ENCODE measurements around the gene HPSE2.

DNA sequence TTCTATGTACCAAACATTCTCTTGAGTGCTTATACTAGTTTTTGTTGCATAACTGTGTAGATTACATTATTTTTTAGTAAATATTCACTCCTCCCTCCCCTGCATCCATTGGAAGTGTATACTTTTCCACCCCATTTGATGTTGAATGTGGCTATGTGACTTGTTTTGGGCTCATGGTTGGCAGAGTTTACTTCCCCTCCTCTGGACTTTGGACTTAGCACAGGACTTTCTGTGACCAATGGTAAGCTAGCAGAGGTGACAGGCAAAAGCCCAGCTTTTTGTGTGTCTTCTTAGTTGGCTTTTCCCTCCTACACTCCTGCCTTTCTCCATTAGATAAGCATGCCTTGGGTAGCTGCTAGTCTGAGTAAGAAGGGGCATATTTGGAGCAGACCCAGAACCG, 353.9 kb downstream of the HPSE2 start:
- TF ChIP-seq KDM1A (IDR thresholded peaks at IDR 0.05; ENCODE audit: low read depth) (no peak), SREBF2 (IDR thresholded peaks at IDR 0.05) (no peak), CEBPB (IDR thresholded peaks at IDR 0.05) (no peak), POLR2A (IDR thresholded peaks at IDR 0.05; ENCODE audit: low read length) (no peak), MAX (IDR thresholded peaks at IDR 0.05) (no peak), MAFK (IDR thresholded peaks at IDR 0.05; ENCODE audit: partially characterized antibody) (no peak), CTCF (IDR thresholded peaks at IDR 0.05) (no peak), REST (IDR thresholded peaks at IDR 0.05) (no peak), ZFP36 (IDR thresholded peaks at IDR 0.05; ENCODE audit: borderline replicate concordance, partially characterized antibody) (no peak), GATA3 (IDR thresholded peaks at IDR 0.05; ENCODE audit: borderline replicate concordance) (no peak), PBX3 (IDR thresholded peaks at IDR 0.05) (no peak), CBX2 (IDR thresholded peaks at IDR 0.05; ENCODE audit: borderline replicate concordance, low read depth) (no peak), JUN (IDR thresholded peaks at IDR 0.05) (no peak), POLR2AphosphoS2 (conservative IDR thresholded peaks at IDR 0.05; ENCODE audit: low read length) (no peak)

Measured in A549 (cell line).